Epithelial cell of proximal tubule (primary cell): Measurements from ENCODE around the gene CRYBG1. TPM values are rescaled to one million over a fixed set of nuclear protein-coding genes. Genes with fewer than 3 reads are reported as not detected.
A peak's percentile ranks its signal among the peaks of the same experiment; 100 is the strongest.

Experiments
- DNase-seq: peaks from one replicate; pipeline ENCODE4 v3.0.0-alpha.2; 2011; ENCODE audit warnings: low read depth
- H3K4me3 ChIP-seq: 2 replicates; pipeline ENCODE4 v1.5.1; 2011; ENCODE audit warnings: low read depth, mild to moderate bottlenecking, low read length
- CTCF ChIP-seq: conservative IDR thresholded peaks from 2 replicates; pipeline ENCODE4 v1.5.1; 2012; ENCODE audit warnings: low read depth, mild to moderate bottlenecking, low read length
- total RNA-seq: library from RNA; depleted of rRNA; stranded (reverse); fragments of >200 nt; gene quantifications from 2 replicates; pipeline ENCODE4 v1.2.3, GENCODE V29; 2015

Gene CRYBG1
- 6.5 and 10.3 TPM in 2 replicates for total RNA-seq

- H3K4me3 ChIP-seq, result peak within 1 kb of the TSS; percentile 56
- no peak for DNase-seq
Observed at GRCh38 chr6:106360410-106360988, at the start of gene CRYBG1. TSS of gene CRYBG1 (plus strand) at chr6:106360717. CDS start at chr6:106360909, 192 bp downstream.

GRCh38 chr6:106315765-106316374 is 44.6 kb upstream of the CRYBG1 start:
- no peak overlapping the region for H3K4me3 ChIP-seq
- DNase-seq, result no peak
- TF ChIP-seq CTCF, result no peak

More at GRCh38 chr6:106360410-106360988, at the start of gene CRYBG1:
- TF ChIP-seq CTCF, result peak; percentile 70

GRCh38 chr6:106316375-106316766 is 44.1 kb upstream of the CRYBG1 start:
- DNase-seq, result no peak
- TF ChIP-seq CTCF, result no peak
- H3K4me3 ChIP-seq, result no peak overlapping the region

- no peak for TF ChIP-seq CTCF
- no peak for DNase-seq
- no peak overlapping the region for H3K4me3 ChIP-seq
Observed at GRCh38 chr6:106318061-106318460, 42.5 kb upstream of the CRYBG1 start.

- TF ChIP-seq CTCF, result no peak
- H3K4me3 ChIP-seq, result no peak overlapping the region
- no peak for DNase-seq
Observed at GRCh38 chr6:106318851-106319250, 41.7 kb upstream of the CRYBG1 start.

GRCh38 chr6:106321940-106322339 is 38.6 kb upstream of the CRYBG1 start:
- no peak for DNase-seq
- no peak for TF ChIP-seq CTCF
- H3K4me3 ChIP-seq, result no peak overlapping the region

GRCh38 chr6:106324726-106325335 is 35.7 kb upstream of the CRYBG1 start:
- peak overlapping the region; percentile 82 for H3K4me3 ChIP-seq
- no peak for TF ChIP-seq CTCF
- DNase-seq, result no peak
